ENCODE measurements around the gene TUFM. TPM values are rescaled to one million over a fixed set of nuclear protein-coding genes. Genes with fewer than 3 reads are reported as not detected.
"Not testable (repeated sequence)": the region's sequence is repeated elsewhere in the genome, so short reads cannot be mapped to it uniquely, and the experiment has no call there.

Gene TUFM
- total RNA-seq, 1 experiment from 2014 or later = 207 TPM

GRCh38 chr16:28821874-28822519 lies 24.2 kb downstream of the TUFM start:
- no peak overlapping the region for H3K4ac ChIP-seq (ENCODE audit: low read depth, low read length)
- peak overlapping the region; percentile 83; the same call in 1 of the 2 replicates for H3K14ac ChIP-seq (ENCODE audit: insufficient read depth, low read length)
- no peak overlapping the region for H2BK5ac ChIP-seq (ENCODE audit: insufficient read length, low read length)
- peaks cover 16% of the 10 kb centered on the region; the same call in 1 of the 2 replicates for H3K79me2 ChIP-seq (ENCODE audit: insufficient read depth, low read length)
- no peaks in the 10 kb centered on the region for H4K20me1 ChIP-seq (ENCODE audit: control insufficient read depth, insufficient read depth, insufficient read length)
- DNase-seq = no peak
- no peak overlapping the region for H4K8ac ChIP-seq (replicated peaks; ENCODE audit: insufficient read length, low read depth, low read length)
- no peak overlapping the region for H3T11ph ChIP-seq (ENCODE audit: low read length)
- peak overlapping the region; percentile 69 to 93 (median 91) for H3K27ac Mint-ChIP-seq
- H3K9me3 ChIP-seq (ENCODE audit: control insufficient read depth, low read depth, low read length) = no peaks in the 10 kb centered on the region
- no peak overlapping the region for H2AFZ ChIP-seq (ENCODE audit: low read length)
- H3K79me1 ChIP-seq (ENCODE audit: insufficient read depth, low read depth, low read length, poor library complexity, severe bottlenecking) = no peaks in the 10 kb centered on the region
- WGBS (ENCODE audit: extremely low coverage, insufficient read length, low lambda C conversion rate) = no CpG with 5 or more reads among the region's 13 CpGs
- H3K4me2 ChIP-seq (ENCODE audit: insufficient read depth, insufficient read length, low read length) = peak overlapping the region; percentile 94
- H2BK15ac ChIP-seq (ENCODE audit: low read depth, low read length) = no peak overlapping the region
- H4K5ac ChIP-seq (ENCODE audit: insufficient read length, low read depth, low read length) = no peak overlapping the region
- no peaks in the 10 kb centered on the region for H3K27me3 Mint-ChIP-seq (ENCODE audit: low read depth)
- H3K23ac ChIP-seq (ENCODE audit: insufficient read length, low read depth, low read length) = no peak overlapping the region
- TF ChIP-seq CTCF (conservative IDR thresholded peaks at IDR 0.05) = no peak
- peaks cover 6% of the 10 kb centered on the region for H3K23me2 ChIP-seq (ENCODE audit: insufficient read length, low read depth, low read length, poor library complexity, severe bottlenecking)
- peak overlapping the region; percentile 86 to 98 for H3K4me3 Mint-ChIP-seq
- H3K9ac ChIP-seq (ENCODE audit: extremely low read depth, insufficient read length, low read length) = peak overlapping the region; percentile 81
- H2BK120ac ChIP-seq (ENCODE audit: low read depth, low read length, poor library complexity, severe bottlenecking) = no peak overlapping the region
- H3K18ac ChIP-seq (ENCODE audit: insufficient read length, low read depth, low read length) = peak overlapping the region; percentile 84
- H3K4me1 Mint-ChIP-seq = peaks cover 29 to 34% of the 10 kb centered on the region in 2 experiments
- H2BK20ac ChIP-seq (ENCODE audit: low read depth, low read length, poor library complexity, severe bottlenecking) = no peak overlapping the region
- H2BK12ac ChIP-seq (ENCODE audit: insufficient read length, low read depth, low read length) = no peak overlapping the region
- no peak overlapping the region for H2AK5ac ChIP-seq (ENCODE audit: insufficient read length, low read length)
- no peak overlapping the region for H3K56ac ChIP-seq (ENCODE audit: insufficient read length, low read depth, low read length)
- no peaks in the 10 kb centered on the region; a peak in 1 of 5 replicates for H3K9me3 Mint-ChIP-seq
- no peak overlapping the region for H4K91ac ChIP-seq (ENCODE audit: insufficient read length, low read depth, low read length)
- H3K4me1 ChIP-seq (ENCODE audit: insufficient read depth, low read length) = no peaks in the 10 kb centered on the region
- peaks cover 25 to 40% (median 35%) of the 10 kb centered on the region in 3 experiments; a peak in 6 of 7 replicates for H3K36me3 Mint-ChIP-seq (ENCODE audit: insufficient read depth in 1 of 3, low read depth in 3 of 3)
- peak overlapping the region; percentile 67 for H3K27ac ChIP-seq (ENCODE audit: insufficient read length, low read depth, low read length)
- no peaks in the 10 kb centered on the region for H3K27me3 ChIP-seq (ENCODE audit: insufficient read depth, low read length)

- not testable (repeated sequence) for H3K79me2 ChIP-seq (ENCODE audit: insufficient read depth, low read length); H2BK5ac ChIP-seq (ENCODE audit: insufficient read length, low read length); H4K91ac ChIP-seq (ENCODE audit: insufficient read length, low read depth, low read length); H4K8ac ChIP-seq (replicated peaks; ENCODE audit: insufficient read length, low read depth, low read length); H4K20me1 ChIP-seq (ENCODE audit: control insufficient read depth, insufficient read depth, insufficient read length); H2BK15ac ChIP-seq (ENCODE audit: low read depth, low read length); H2AFZ ChIP-seq (ENCODE audit: low read length); H3K9me3 Mint-ChIP-seq; H2AK5ac ChIP-seq (ENCODE audit: insufficient read length, low read length); H3K56ac ChIP-seq (ENCODE audit: insufficient read length, low read depth, low read length); H4K5ac ChIP-seq (ENCODE audit: insufficient read length, low read depth, low read length); H3K4ac ChIP-seq (ENCODE audit: low read depth, low read length); H3K18ac ChIP-seq (ENCODE audit: insufficient read length, low read depth, low read length); H3T11ph ChIP-seq (ENCODE audit: low read length); H3K27me3 Mint-ChIP-seq (ENCODE audit: low read depth); H3K27ac ChIP-seq (ENCODE audit: insufficient read length, low read depth, low read length); H3K27me3 ChIP-seq (ENCODE audit: insufficient read depth, low read length); H2BK120ac ChIP-seq (ENCODE audit: low read depth, low read length, poor library complexity, severe bottlenecking); H3K9me3 ChIP-seq (ENCODE audit: control insufficient read depth, low read depth, low read length); H3K4me2 ChIP-seq (ENCODE audit: insufficient read depth, insufficient read length, low read length); H3K4me1 ChIP-seq (ENCODE audit: insufficient read depth, low read length); H3K23ac ChIP-seq (ENCODE audit: insufficient read length, low read depth, low read length); H3K23me2 ChIP-seq (ENCODE audit: insufficient read length, low read depth, low read length, poor library complexity, severe bottlenecking); DNase-seq; H3K9ac ChIP-seq (ENCODE audit: extremely low read depth, insufficient read length, low read length); H3K79me1 ChIP-seq (ENCODE audit: insufficient read depth, low read depth, low read length, poor library complexity, severe bottlenecking); H3K4me3 Mint-ChIP-seq; H2BK20ac ChIP-seq (ENCODE audit: low read depth, low read length, poor library complexity, severe bottlenecking); H2BK12ac ChIP-seq (ENCODE audit: insufficient read length, low read depth, low read length); H3K14ac ChIP-seq (ENCODE audit: insufficient read depth, low read length)
- peaks cover 23 to 26% of the 10 kb centered on the region in 2 experiments for H3K4me1 Mint-ChIP-seq
- no CpG with 5 or more reads among the region's 13 CpGs for WGBS (ENCODE audit: extremely low coverage, insufficient read length, low lambda C conversion rate)
- peak overlapping the region in 1 of 3 experiments; percentile 58; a peak in 2 of 7 replicates for H3K27ac Mint-ChIP-seq
- peaks cover 11 to 25% (median 25%) of the 10 kb centered on the region in 3 experiments; a peak in 6 of 7 replicates for H3K36me3 Mint-ChIP-seq (ENCODE audit: insufficient read depth in 1 of 3, low read depth in 3 of 3)
Observed at GRCh38 chr16:28820546-28820945, 25.6 kb downstream of the TUFM start.
